GM15510 (cell line): ENCODE data around the gene SMYD3.

Source experiments
- POLR2A ChIP-seq: IDR thresholded peaks from 3 replicates; pipeline ENCODE4 v1.6.1; 2011; ENCODE audit warnings: borderline replicate concordance; ENCODE audit not compliant: insufficient read length; ENCODE audit errors: extremely low read depth

SMYD3 gene

GRCh38 chr1:246200225-246200624, 306.9 kb downstream of the SMYD3 start:
- no peak for TF ChIP-seq POLR2A

GRCh38 chr1:246199086-246199645, 307.9 kb downstream of the SMYD3 start:
- no peak for TF ChIP-seq POLR2A

GRCh38 chr1:246198115-246198816, 308.8 kb downstream of the SMYD3 start:
- no peak for TF ChIP-seq POLR2A

- TF ChIP-seq POLR2A, result no peak
Observed at GRCh38 chr1:246197076-246197475, 310.0 kb downstream of the SMYD3 start.

- TF ChIP-seq POLR2A, result no peak
Observed at GRCh38 chr1:246195296-246195695, 311.8 kb downstream of the SMYD3 start.

- TF ChIP-seq POLR2A, result no peak
Observed at GRCh38 chr1:246193537-246193936, 313.5 kb downstream of the SMYD3 start.

GRCh38 chr1:246189126-246189525, 318.0 kb downstream of the SMYD3 start:
- TF ChIP-seq POLR2A, result no peak

- TF ChIP-seq POLR2A, result no peak
Observed at GRCh38 chr1:246187834-246188372, 319.2 kb downstream of the SMYD3 start.

- TF ChIP-seq POLR2A, result no peak
Observed at GRCh38 chr1:246184503-246184902, 322.6 kb downstream of the SMYD3 start.

GRCh38 chr1:246182149-246182851, 324.8 kb downstream of the SMYD3 start:
- no peak for TF ChIP-seq POLR2A

- TF ChIP-seq POLR2A, result no peak
Observed at GRCh38 chr1:246181241-246181640, 325.8 kb downstream of the SMYD3 start.

GRCh38 chr1:246179401-246179800, 327.7 kb downstream of the SMYD3 start:
- TF ChIP-seq POLR2A, result no peak

- no peak for TF ChIP-seq POLR2A
Observed at GRCh38 chr1:246178717-246179311, 328.3 kb downstream of the SMYD3 start.

- no peak for TF ChIP-seq POLR2A
Observed at GRCh38 chr1:246176126-246177024, 330.7 kb downstream of the SMYD3 start.
